Spleen (tissue), 11 donors: ENCODE data around the gene LRMDA. TPM values are rescaled to one million over a fixed set of nuclear protein-coding genes. Genes with fewer than 3 reads are reported as not detected.
"Not testable (repeated sequence)": the region's sequence is repeated elsewhere in the genome, so short reads cannot be mapped to it uniquely, and the experiment has no call there.

Experiments used
- DNase-seq: peaks from one replicate; pipeline ENCODE4 v3.0.0-alpha.2; 2020
- H3K27ac ChIP-seq, 8 donors: fragments of 200-600 bp; sonication (generic) in 7 of 8; 1 replicate in 4 of 8; 2 replicates in 4 of 8; pipeline versions ENCODE4 v1.5.0 to v1.8.0; 2016 to 2021; ENCODE audit warnings: inconsistent platforms in 4 of 8, mild to moderate bottlenecking in 4 of 8, moderate library complexity in 1 of 8
- H3K27me3 ChIP-seq, 7 donors: fragments of 200-600 bp; sonication (generic) in 6 of 7; replicated peaks in 1 of 7; 1 replicate in 4 of 7; 2 replicates in 3 of 7; pipeline versions ENCODE4 v1.5.0 to v1.8.0; 2016 to 2021; ENCODE audit warnings: inconsistent platforms in 3 of 7, mild to moderate bottlenecking in 1 of 7
- H3K36me3 ChIP-seq, 6 donors: fragments of 200-600 bp; sonication (generic) in 5 of 6; 1 replicate in 4 of 6; 2 replicates in 2 of 6; pipeline versions ENCODE4 v1.5.0 to v1.8.0; 2016 to 2021; ENCODE audit warnings: inconsistent platforms in 2 of 6
- H3K4me1 ChIP-seq, 6 donors: fragments of 200-600 bp; sonication (generic) in 5 of 6; 1 replicate in 3 of 6; 2 replicates in 3 of 6; pipeline versions ENCODE4 v1.5.0 to v1.8.0; 2016 to 2021; ENCODE audit warnings: inconsistent platforms in 3 of 6
- H3K4me3 ChIP-seq, 8 donors: fragments of 200-600 bp; sonication (generic) in 7 of 8; 1 replicate in 4 of 8; 2 replicates in 4 of 8; pipeline versions ENCODE4 v1.5.0 to v1.8.0; 2016 to 2021; ENCODE audit warnings: inconsistent platforms in 4 of 8, mild to moderate bottlenecking in 4 of 8, moderate library complexity in 2 of 8
- H3K9me3 ChIP-seq, 8 donors: fragments of 200-600 bp; sonication (generic) in 7 of 8; 1 replicate in 4 of 8; 2 replicates in 4 of 8; pipeline versions ENCODE4 v1.5.0 to v1.8.0; 2016 to 2021; ENCODE audit warnings: inconsistent platforms in 4 of 8
- POLR2A ChIP-seq, 3 donors: fragments of 450-650 bp; IDR thresholded peaks; one replicate each; pipeline ENCODE4 v1.5.1; 2017; ENCODE audit warnings: antibody characterized with exemption in 3 of 3, mild to moderate bottlenecking in 1 of 3
- POLR2AphosphoS5 ChIP-seq, 3 donors: sonication (generic); formaldehyde crosslinking; IDR thresholded peaks; one replicate each; pipeline ENCODE4 v1.5.1; 2017; ENCODE audit warnings: antibody characterized with exemption in 3 of 3
- WGBS, 5 donors: extraction: QIAGEN DNeasy Blood & Tissue Kit in 3 of 5; methylation state at CpG; one replicate each; pipeline versions ENCODE4 v1.1.5 to v1.1.7; 2013 to 2018; 5-methylcytosine and 5-hydroxymethylcytosine counted together
- intact Hi-C: fragments of 100-400 bp; cut with DNase I; formaldehyde crosslinking; loops from one replicate; pipeline ENCODE4 v1.15.0; 2023; ENCODE audit warnings: low total_unique reads
- polyA plus RNA-seq, 3 donors: library from polyadenylated mRNA; stranded (reverse); fragments of 200-250 nt; gene quantifications; one replicate each; pipeline ENCODE4 v1.2.1, GENCODE V29; 2013
- total RNA-seq, 7 donors: library from RNA; depleted of rRNA in 3 of 7; stranded (reverse); fragments of >200 nt in 3 of 7; fragmentation: NEBNext Ultra II Directional in 4 of 7; extraction: Animal tissue kit (Norgen Biotek cat#: 25700) in 4 of 7; gene quantifications; one replicate each; pipeline versions ENCODE4 v1.1.0 to v1.2.1, GENCODE V29; 2016 to 2021
- TF ChIP-seq, protein P1 (sequence below), 11 experiments: fragments of 200-600 bp in 7 of 11; fragments of 450-650 bp in 4 of 11; sonication (generic) in 4 of 11; IDR thresholded peaks in 8 of 11; conservative IDR thresholded peaks in 3 of 11; 1 replicate in 7 of 11; 2 replicates in 4 of 11; pipeline versions ENCODE4 v1.4.0 to v1.8.0; 2016 to 2021; ENCODE audit warnings: antibody characterized with exemption in 11 of 11, inconsistent platforms in 4 of 11, mild to moderate bottlenecking in 1 of 11
- donor health status: healthy with polysubstance abuse.
- donor health status: DM: no; HTN: no; CAD: no; lungs with moderate emphysema.
- donor health status: DM: no; HTN: no; CAD: no.
- donor health status: Bipolar disorder and iron deficiency.
- donor health status: healthy.
- donor health status: DM: no; HTN: no; CAD: no.
- donor health status: DM: yes; HTN: yes; CAD: no.

The LRMDA gene
- total and polyA plus RNA-seq, 10 donors = 7.3 to 46.6 (median 28.2) TPM

DNA sequence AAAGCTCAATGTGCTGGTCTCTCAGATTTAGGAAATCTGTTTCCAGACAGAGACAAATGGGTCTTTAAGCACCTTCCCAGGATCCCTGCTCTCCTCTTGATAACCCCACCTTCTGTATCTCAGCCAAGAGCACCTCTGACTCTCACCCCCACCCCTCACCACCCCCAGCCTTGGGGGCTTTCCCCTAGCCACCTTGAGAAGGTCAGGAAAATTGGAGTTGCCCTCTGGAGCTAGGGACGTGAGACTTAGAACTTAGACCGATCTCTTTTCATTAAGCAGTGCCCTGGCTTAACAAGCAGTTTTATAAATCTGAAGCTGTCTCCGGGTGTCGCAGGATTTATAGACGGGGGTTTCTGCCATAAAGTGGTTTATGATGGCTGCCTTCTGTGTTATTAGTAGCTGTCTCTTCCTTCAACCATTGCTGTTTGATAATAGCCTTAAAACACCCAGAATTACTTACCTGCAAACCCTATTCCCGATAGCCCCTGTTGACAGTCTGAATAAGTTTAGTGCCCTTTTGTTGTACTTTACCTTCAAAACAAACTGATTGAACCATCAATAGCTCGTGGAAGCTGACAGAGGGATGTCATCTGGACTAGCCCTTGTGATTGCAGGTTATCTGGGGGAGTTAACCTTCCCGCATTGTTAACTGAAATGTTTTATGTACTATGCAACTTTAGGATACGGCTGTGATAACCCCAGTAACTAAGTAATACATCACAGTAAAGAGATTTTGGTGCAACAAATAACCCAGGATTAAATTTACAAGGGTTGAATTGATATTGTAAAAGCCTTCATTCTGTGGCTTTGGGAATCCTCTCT, 621.5 kb downstream of the LRMDA start:
- Histone ChIP-seq H3K4me3 (no peak overlapping the region), H3K4me1 (no peaks in the 10 kb centered on the region), H3K9me3 (peaks cover 0 to 25% (median 18%) of the 10 kb centered on the region in 8 donors), H3K27ac (no peak overlapping the region), H3K36me3 (no peaks in the 10 kb centered on the region), H3K27me3 (no peaks in the 10 kb centered on the region)
- WGBS, 5 donors = 82 to 86% (median 85%) methylated on average over 9 of the region's 9 CpGs
- TF ChIP-seq, protein P1, sequence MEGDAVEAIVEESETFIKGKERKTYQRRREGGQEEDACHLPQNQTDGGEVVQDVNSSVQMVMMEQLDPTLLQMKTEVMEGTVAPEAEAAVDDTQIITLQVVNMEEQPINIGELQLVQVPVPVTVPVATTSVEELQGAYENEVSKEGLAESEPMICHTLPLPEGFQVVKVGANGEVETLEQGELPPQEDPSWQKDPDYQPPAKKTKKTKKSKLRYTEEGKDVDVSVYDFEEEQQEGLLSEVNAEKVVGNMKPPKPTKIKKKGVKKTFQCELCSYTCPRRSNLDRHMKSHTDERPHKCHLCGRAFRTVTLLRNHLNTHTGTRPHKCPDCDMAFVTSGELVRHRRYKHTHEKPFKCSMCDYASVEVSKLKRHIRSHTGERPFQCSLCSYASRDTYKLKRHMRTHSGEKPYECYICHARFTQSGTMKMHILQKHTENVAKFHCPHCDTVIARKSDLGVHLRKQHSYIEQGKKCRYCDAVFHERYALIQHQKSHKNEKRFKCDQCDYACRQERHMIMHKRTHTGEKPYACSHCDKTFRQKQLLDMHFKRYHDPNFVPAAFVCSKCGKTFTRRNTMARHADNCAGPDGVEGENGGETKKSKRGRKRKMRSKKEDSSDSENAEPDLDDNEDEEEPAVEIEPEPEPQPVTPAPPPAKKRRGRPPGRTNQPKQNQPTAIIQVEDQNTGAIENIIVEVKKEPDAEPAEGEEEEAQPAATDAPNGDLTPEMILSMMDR (IDR thresholded peaks at IDR 0.05 in 8 of 11, conservative IDR thresholded peaks at IDR 0.05 in 3 of 11) = no peak
- no peak for TF ChIP-seq POLR2A (IDR thresholded peaks at IDR 0.05)
- no peak for TF ChIP-seq POLR2AphosphoS5 (IDR thresholded peaks at IDR 0.05)
- no peak for DNase-seq
- intact Hi-C loops = no loop called here

DNA sequence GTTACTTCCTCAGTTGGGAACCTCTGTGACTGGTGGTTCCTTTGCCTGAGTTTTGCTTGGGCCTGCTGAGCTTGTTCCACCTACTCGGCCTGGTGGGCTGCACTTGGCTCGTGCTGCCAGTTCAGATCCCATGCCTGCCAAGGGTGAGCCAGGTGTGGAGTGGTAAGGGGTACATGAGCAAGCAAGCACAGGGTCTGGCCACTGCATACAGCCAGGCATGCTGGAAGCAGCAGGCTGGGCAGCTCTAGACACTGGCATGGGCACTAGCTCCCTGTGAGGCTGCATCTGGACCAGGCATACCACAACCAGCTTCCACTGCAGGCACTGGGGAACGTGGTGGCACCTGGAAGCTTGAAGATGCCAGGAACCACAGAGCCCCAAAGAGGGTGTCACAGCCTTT, 624.0 kb downstream of the LRMDA start:
- TF ChIP-seq POLR2A (IDR thresholded peaks at IDR 0.05) = no peak
- no peak for TF ChIP-seq POLR2AphosphoS5 (IDR thresholded peaks at IDR 0.05)
- TF ChIP-seq, protein P1 (IDR thresholded peaks at IDR 0.05 in 8 of 11, conservative IDR thresholded peaks at IDR 0.05 in 3 of 11) = no peak
- Histone ChIP-seq H3K4me3 (no peak overlapping the region), H3K36me3 (peaks cover 0 to 4% (median 0%) of the 10 kb centered on the region in 6 donors), H3K27me3 (no peaks in the 10 kb centered on the region), H3K9me3 (peaks cover 0 to 25% (median 18%) of the 10 kb centered on the region in 8 donors), H3K27ac (no peak overlapping the region), H3K4me1 (no peaks in the 10 kb centered on the region)
- DNase-seq = no peak
- intact Hi-C loops = no loop called here
- WGBS, 5 donors = 74 to 90% (median 82%) methylated on average over 3 of the region's 3 CpGs

DNA sequence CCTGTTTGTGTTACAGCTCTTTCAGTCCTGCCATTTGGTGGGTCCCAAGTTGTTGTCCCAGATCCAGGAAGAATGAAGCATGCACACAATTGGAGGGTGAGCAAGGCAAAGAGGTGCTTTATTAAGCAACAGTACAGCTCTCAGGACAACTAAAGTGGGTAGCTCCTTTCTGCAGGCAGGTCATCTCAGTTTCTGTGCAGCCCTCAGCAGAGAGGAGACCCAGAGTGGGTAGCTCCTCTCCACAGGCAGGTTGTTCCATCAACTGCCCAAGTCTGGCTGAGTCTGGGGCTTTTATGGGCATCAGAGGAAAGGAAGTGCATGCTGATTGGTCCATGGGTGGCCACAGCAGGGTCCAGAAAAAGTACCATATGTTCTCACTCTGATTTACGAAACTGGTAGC, 624.5 kb downstream of the LRMDA start:
- intact Hi-C loops = no loop called here
- no peak for TF ChIP-seq POLR2AphosphoS5 (IDR thresholded peaks at IDR 0.05)
- TF ChIP-seq, protein P1 (IDR thresholded peaks at IDR 0.05 in 8 of 11, conservative IDR thresholded peaks at IDR 0.05 in 3 of 11) = no peak
- no peak for TF ChIP-seq POLR2A (IDR thresholded peaks at IDR 0.05)
- H3K27me3 ChIP-seq = no peaks in the 10 kb centered on the region
- 80 to 100% (median 100%) methylated on average over 1 of the region's 1 CpG for WGBS, 5 donors
- H3K4me3 ChIP-seq = no peak overlapping the region
- peaks cover 0 to 4% (median 0%) of the 10 kb centered on the region in 6 donors for H3K36me3 ChIP-seq
- H3K9me3 ChIP-seq = peaks cover 0 to 25% (median 18%) of the 10 kb centered on the region in 8 donors
- no peak for DNase-seq
- no peak overlapping the region for H3K27ac ChIP-seq
- no peaks in the 10 kb centered on the region for H3K4me1 ChIP-seq

DNA sequence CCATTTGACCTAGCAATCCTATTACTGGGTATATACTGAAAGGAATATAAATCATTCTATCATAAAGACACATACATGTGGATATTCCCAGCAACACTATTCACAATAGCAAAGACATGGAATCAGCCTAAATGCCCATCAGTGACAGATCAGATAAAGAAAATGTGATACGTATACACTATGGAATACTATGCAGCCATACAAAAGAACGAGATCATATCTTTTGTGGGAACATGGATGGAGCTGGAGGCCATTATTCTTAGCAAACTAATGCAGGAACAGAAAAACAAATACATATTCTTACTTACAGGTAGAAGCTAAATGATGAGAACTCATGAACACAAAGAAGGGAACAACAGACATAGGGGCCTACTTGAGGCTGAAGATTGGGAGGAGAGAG, 629.6 kb downstream of the LRMDA start:
- H3K36me3 ChIP-seq, intact Hi-C loops, H3K27me3 ChIP-seq, H3K4me3 ChIP-seq, DNase-seq, H3K27ac ChIP-seq, H3K4me1 ChIP-seq: not testable (repeated sequence)
- 82 to 94% (median 90%) methylated on average over 2 of the region's 2 CpGs for WGBS, 5 donors
- H3K9me3 ChIP-seq = peaks cover 0 to 13% (median 9%) of the 10 kb centered on the region in 8 donors
